Duodenal mucosa (tissue), 2 donors: Measurements from ENCODE around the gene AGBL1.
A peak's percentile ranks its signal among the peaks of the same experiment; 100 is the strongest.

Experiments
- H3K27ac ChIP-seq: one replicate; pipeline ENCODE4 v1.7.0; 2013; ENCODE audit warnings: low read depth, low read length
- H3K27me3 ChIP-seq, 2 donors: one replicate each; pipeline ENCODE4 v1.7.0; 2013; ENCODE audit warnings: low read length in 2 of 2, control low read depth in 1 of 2; ENCODE audit not compliant: insufficient read depth in 2 of 2, control insufficient read depth in 1 of 2
- H3K36me3 ChIP-seq, 2 donors: one replicate each; pipeline ENCODE4 v1.7.0; 2013; ENCODE audit warnings: low read length in 2 of 2, control low read depth in 1 of 2; ENCODE audit not compliant: insufficient read depth in 2 of 2, control insufficient read depth in 1 of 2
- H3K4me1 ChIP-seq, 2 donors: one replicate each; pipeline ENCODE4 v1.7.0; 2013; ENCODE audit warnings: low read length in 2 of 2, control low read depth in 1 of 2; ENCODE audit not compliant: insufficient read depth in 2 of 2, control insufficient read depth in 1 of 2
- H3K4me3 ChIP-seq, 2 donors: one replicate each; pipeline ENCODE4 v1.7.0; 2013; ENCODE audit warnings: low read length in 2 of 2, low read depth in 1 of 2
- H3K9ac ChIP-seq, 2 donors: one replicate each; pipeline ENCODE4 v1.7.0; 2013; ENCODE audit warnings: low read length in 2 of 2, low read depth in 1 of 2
- H3K9me3 ChIP-seq, 2 donors: one replicate each; pipeline ENCODE4 v1.7.0; 2013; ENCODE audit warnings: low read length in 2 of 2, control low read depth in 1 of 2; ENCODE audit not compliant: control insufficient read depth in 1 of 2

AGBL1 gene

GRCh38 chr15:86588413-86588812, 508.7 kb downstream of the AGBL1 start:
- H3K27ac ChIP-seq, result no peak overlapping the region
- no peaks in the 10 kb centered on the region for H3K9me3 ChIP-seq
- H3K36me3 ChIP-seq, result no peaks in the 10 kb centered on the region
- peaks cover 0 to 6% of the 10 kb centered on the region in 2 donors for H3K4me1 ChIP-seq
- H3K9ac ChIP-seq, result no peak overlapping the region
- H3K4me3 ChIP-seq, result no peak overlapping the region
- H3K27me3 ChIP-seq, result no peaks in the 10 kb centered on the region

GRCh38 chr15:86590461-86590860, 510.8 kb downstream of the AGBL1 start:
- Histone ChIP-seq H3K27me3 (no peaks in the 10 kb centered on the region), H3K9me3 (no peaks in the 10 kb centered on the region), H3K4me1 (peaks cover 0 to 6% of the 10 kb centered on the region in 2 donors), H3K36me3 (no peaks in the 10 kb centered on the region), H3K9ac (no peak overlapping the region), H3K4me3 (no peak overlapping the region), H3K27ac (no peak overlapping the region)

- no peak overlapping the region for H3K4me3 ChIP-seq
- H3K4me1 ChIP-seq, result peaks cover 0 to 6% of the 10 kb centered on the region in 2 donors
- H3K27me3 ChIP-seq, result no peaks in the 10 kb centered on the region
- no peak overlapping the region for H3K9ac ChIP-seq
- no peaks in the 10 kb centered on the region for H3K36me3 ChIP-seq
- no peak overlapping the region for H3K27ac ChIP-seq
- H3K9me3 ChIP-seq, result no peaks in the 10 kb centered on the region
Measured at GRCh38 chr15:86591158-86591557, 511.5 kb downstream of the AGBL1 start.

GRCh38 chr15:86591994-86592735, 512.5 kb downstream of the AGBL1 start:
- no peaks in the 10 kb centered on the region for H3K9me3 ChIP-seq
- H3K4me3 ChIP-seq, result peak overlapping the region in 1 of 2 donors; percentile 1
- no peaks in the 10 kb centered on the region for H3K36me3 ChIP-seq
- H3K27me3 ChIP-seq, result no peaks in the 10 kb centered on the region
- no peak overlapping the region for H3K9ac ChIP-seq
- peaks cover 0 to 6% of the 10 kb centered on the region in 2 donors for H3K4me1 ChIP-seq
- H3K27ac ChIP-seq, result no peak overlapping the region

- H3K4me3 ChIP-seq, result no peak overlapping the region
- H3K9me3 ChIP-seq, result no peaks in the 10 kb centered on the region
- H3K27me3 ChIP-seq, result no peaks in the 10 kb centered on the region
- no peaks in the 10 kb centered on the region for H3K36me3 ChIP-seq
- no peak overlapping the region for H3K9ac ChIP-seq
- H3K4me1 ChIP-seq, result peaks cover 0 to 6% of the 10 kb centered on the region in 2 donors
- H3K27ac ChIP-seq, result no peak overlapping the region
Measured at GRCh38 chr15:86595741-86596140, 516.1 kb downstream of the AGBL1 start.

GRCh38 chr15:86603466-86603865, 523.8 kb downstream of the AGBL1 start:
- Histone ChIP-seq H3K4me1 (no peaks in the 10 kb centered on the region), H3K36me3 (no peaks in the 10 kb centered on the region), H3K4me3 (no peak overlapping the region), H3K27ac (no peak overlapping the region), H3K9me3 (no peaks in the 10 kb centered on the region), H3K9ac (no peak overlapping the region), H3K27me3 (no peaks in the 10 kb centered on the region)

GRCh38 chr15:86608461-86609205, 529.0 kb downstream of the AGBL1 start:
- no peak overlapping the region for H3K9ac ChIP-seq
- no peaks in the 10 kb centered on the region for H3K36me3 ChIP-seq
- no peaks in the 10 kb centered on the region for H3K9me3 ChIP-seq

GRCh38 chr15:86609275-86609674, 529.6 kb downstream of the AGBL1 start:
- no peak overlapping the region for H3K27ac ChIP-seq
- no peaks in the 10 kb centered on the region for H3K9me3 ChIP-seq
- no peak overlapping the region for H3K4me3 ChIP-seq
- no peak overlapping the region for H3K9ac ChIP-seq
- H3K27me3 ChIP-seq, result no peaks in the 10 kb centered on the region
- H3K36me3 ChIP-seq, result no peaks in the 10 kb centered on the region
- peaks cover 9 to 14% of the 10 kb centered on the region in 2 donors for H3K4me1 ChIP-seq

More at GRCh38 chr15:86608461-86609205, 529.0 kb downstream of the AGBL1 start:
- no peak overlapping the region for H3K4me3 ChIP-seq
- peaks cover 9 to 14% of the 10 kb centered on the region in 2 donors for H3K4me1 ChIP-seq
- no peak overlapping the region for H3K27ac ChIP-seq
- no peaks in the 10 kb centered on the region for H3K27me3 ChIP-seq

- Histone ChIP-seq H3K4me3 (no peak overlapping the region), H3K4me1 (peaks cover 9 to 14% of the 10 kb centered on the region in 2 donors), H3K9ac (no peak overlapping the region), H3K27me3 (no peaks in the 10 kb centered on the region), H3K9me3 (no peaks in the 10 kb centered on the region), H3K27ac (no peak overlapping the region), H3K36me3 (no peaks in the 10 kb centered on the region)
Measured at GRCh38 chr15:86610038-86610437, 530.4 kb downstream of the AGBL1 start.

- H3K36me3 ChIP-seq, result no peaks in the 10 kb centered on the region
- no peaks in the 10 kb centered on the region for H3K9me3 ChIP-seq
- H3K4me3 ChIP-seq, result no peak overlapping the region
- H3K27me3 ChIP-seq, result no peaks in the 10 kb centered on the region
- no peak overlapping the region for H3K27ac ChIP-seq
- peaks cover 14 to 15% of the 10 kb centered on the region in 2 donors for H3K4me1 ChIP-seq
- no peak overlapping the region for H3K9ac ChIP-seq
Measured at GRCh38 chr15:86611417-86612040, 531.9 kb downstream of the AGBL1 start.
